OCI-LY3 (cell line): ENCODE data around the gene MEIOC.
"Not testable (repeated sequence)": the region's sequence is repeated elsewhere in the genome, so short reads cannot be mapped to it uniquely, and the experiment has no call there.

Source experiments
- CTCF ChIP-seq: fragments of 200-600, 300-600 bp; sonication (generic); IDR thresholded peaks from 2 replicates; pipeline ENCODE4 v1.5.1; 2014; ENCODE audit warnings: antibody characterized with exemption, low read length, low read depth
- EZH2phosphoT487 ChIP-seq: fragments of 200-600 bp; shearing (Covaris generic); IDR thresholded peaks from 2 replicates; pipeline ENCODE4 v1.6.1; 2018; ENCODE audit warnings: antibody characterized with exemption, mixed run types, low read depth

- not testable (repeated sequence) for TF ChIP-seq CTCF, EZH2phosphoT487
Measured at GRCh38 chr17:44618652-44619051, 37.6 kb upstream of the MEIOC start.
